GM12873 (cell line): ENCODE measurements around the gene AK9.

Experiments used
- TF ChIP-seq, protein P1 (sequence below): IDR thresholded peaks from 2 replicates; pipeline ENCODE4 v1.5.1; 2012; ENCODE audit warnings: low read depth, mild to moderate bottlenecking, moderate library complexity, low read length, control low read depth; ENCODE audit not compliant: insufficient read depth; ENCODE audit errors: missing control alignments

Gene AK9

DNA sequence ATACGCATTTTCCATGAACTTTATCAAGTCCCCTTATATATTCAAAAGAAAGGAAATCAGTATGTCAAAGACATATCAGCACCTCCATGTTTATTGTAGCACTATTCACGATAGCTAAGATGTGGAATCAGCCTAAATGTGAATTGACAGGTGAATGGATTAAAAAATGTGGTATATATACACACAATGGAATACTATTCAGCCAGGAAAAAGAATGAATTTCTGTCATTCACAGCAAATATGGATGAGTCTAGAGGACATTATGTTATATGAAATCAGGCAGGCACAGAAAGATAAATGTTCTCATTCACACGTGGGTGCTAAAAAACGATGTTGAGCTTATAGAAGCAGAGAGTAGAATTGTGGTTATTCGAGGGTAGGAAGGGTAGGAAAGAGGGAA, 5.4 kb upstream of the AK9 start:
- TF ChIP-seq, protein P1, sequence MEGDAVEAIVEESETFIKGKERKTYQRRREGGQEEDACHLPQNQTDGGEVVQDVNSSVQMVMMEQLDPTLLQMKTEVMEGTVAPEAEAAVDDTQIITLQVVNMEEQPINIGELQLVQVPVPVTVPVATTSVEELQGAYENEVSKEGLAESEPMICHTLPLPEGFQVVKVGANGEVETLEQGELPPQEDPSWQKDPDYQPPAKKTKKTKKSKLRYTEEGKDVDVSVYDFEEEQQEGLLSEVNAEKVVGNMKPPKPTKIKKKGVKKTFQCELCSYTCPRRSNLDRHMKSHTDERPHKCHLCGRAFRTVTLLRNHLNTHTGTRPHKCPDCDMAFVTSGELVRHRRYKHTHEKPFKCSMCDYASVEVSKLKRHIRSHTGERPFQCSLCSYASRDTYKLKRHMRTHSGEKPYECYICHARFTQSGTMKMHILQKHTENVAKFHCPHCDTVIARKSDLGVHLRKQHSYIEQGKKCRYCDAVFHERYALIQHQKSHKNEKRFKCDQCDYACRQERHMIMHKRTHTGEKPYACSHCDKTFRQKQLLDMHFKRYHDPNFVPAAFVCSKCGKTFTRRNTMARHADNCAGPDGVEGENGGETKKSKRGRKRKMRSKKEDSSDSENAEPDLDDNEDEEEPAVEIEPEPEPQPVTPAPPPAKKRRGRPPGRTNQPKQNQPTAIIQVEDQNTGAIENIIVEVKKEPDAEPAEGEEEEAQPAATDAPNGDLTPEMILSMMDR: no peak

DNA sequence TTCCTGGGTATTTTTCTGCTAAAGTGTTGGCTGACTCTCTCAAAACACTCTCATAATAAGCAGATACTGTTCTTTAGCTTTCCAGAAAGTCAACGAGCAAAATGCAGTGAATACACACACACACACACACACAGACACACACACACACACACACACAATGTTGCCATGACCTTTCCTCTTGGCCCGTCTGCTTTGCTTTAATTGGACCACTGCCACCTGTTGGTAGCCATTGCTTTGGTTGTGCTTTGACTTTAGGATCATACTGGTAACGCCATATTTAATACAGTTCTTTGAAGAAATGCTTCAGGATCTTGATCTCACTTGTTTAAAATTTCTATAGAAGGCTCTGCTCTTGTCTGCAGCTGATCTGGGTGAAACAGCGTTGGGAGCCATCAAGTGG, 4.5 kb upstream of the AK9 start:
- TF ChIP-seq, protein P1: peak; percentile 40

DNA sequence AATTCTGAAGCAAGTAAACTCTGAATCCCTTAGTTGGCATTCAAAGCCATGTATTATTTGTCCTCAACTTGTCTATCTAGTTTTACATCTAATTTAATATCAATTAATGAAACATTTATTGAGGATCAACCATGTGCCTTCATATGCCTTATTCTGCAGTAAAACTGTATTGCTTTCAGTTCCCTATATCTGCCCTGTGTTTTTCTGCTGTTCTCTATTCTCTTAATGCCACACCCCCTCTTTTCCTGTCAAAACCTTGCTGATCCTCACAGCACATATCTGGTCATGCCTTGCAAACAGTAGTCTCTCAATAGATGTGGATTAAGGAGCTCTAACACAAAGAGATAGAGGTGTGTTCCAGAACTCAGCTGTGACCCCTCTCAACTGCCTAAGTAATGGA, 2.1 kb upstream of the AK9 start:
- TF ChIP-seq, protein P1: no peak

DNA sequence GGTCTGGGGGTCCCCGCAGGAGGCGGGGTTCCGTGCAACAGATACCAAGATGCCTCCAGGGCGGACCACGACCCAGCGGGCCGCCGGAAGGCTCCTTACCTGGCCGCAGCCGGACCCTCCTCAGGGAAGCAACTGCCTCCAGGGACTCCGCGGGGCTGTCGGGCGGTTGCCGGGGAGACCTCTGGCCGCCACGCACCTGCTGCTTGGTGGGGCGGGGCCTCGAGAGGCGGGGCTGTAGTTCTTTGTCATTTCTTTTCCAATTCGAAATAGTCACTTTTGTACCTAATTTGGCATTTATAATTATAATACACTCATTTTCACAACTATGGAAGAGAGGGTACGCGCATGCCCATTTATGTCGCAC, 647 bp downstream of the AK9 start:
- TF ChIP-seq, protein P1: no peak

DNA sequence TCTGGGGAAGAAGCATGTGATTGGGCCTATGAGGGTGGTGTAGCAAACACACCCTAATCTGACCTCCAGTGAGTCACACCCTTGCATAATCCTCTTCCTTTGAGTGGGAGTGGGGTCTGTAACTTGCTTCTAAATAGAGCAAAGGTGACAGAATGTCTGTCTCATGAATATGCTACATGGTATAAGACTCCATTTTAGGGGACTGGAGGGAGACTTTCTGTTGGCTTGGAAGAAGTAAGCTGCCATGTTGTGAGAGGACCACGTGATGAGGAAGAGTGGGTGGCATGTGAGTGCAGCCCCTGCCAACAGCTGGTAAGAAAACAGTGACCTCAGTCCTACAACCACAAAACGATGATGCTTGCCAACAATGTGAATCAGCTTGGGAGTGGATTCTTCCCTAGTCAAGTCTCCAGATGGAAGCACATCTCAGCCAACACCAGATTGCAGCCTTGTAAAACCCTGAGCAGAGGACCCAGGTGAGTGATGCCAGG, 3.7 kb downstream of the AK9 start:
- TF ChIP-seq, protein P1: no peak

DNA sequence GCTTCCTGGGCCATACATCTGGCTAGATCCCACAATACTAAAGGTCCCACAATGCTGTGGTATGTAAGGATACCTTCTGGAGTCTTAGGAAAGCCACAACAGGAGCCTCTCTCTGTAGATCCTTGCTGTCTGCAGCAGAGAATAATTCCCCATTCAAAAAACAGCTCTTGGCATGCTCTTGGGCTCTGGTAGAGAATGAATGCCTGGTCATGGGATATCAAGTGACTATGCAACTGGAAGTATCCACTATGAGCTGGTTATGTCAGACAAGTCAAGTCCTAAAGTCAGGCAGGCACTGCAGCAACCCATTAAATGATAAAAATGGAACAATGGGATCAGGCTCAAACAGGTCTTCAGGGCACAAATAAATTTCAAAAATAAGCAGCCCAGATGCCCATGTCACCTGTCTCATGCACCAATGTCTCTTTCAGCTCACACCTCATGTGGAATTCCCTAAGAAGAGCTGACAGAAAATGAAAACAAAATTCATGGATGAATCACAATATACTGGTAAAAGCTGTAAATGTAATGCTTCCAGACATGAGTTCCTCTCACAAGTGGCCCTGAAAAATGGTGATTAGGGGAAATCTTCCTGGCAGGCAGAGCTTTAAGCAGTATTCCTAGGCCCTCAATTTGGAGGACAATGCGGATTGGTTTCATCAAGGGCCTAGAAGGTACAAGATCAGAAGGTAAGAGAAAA, 4.3 kb downstream of the AK9 start:
- TF ChIP-seq, protein P1: no peak

DNA sequence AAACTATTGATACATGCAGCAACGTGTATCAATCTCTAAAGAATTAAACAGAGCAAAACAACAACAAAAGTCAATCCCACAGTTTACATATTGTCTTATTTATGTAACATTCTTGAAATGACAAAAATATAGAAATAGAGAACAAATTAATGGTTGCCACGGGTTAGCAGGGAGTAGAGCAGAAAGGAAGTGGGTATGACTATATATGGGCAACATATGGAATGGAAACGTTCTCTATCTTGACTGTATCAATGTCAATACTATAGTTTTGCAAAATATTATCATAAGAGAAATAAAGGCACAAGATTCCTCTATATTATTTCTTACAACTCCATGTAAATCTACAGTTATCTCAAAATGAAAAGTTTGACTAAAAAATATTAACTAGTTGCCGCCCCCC, 12.8 kb downstream of the AK9 start:
- TF ChIP-seq, protein P1: no peak

DNA sequence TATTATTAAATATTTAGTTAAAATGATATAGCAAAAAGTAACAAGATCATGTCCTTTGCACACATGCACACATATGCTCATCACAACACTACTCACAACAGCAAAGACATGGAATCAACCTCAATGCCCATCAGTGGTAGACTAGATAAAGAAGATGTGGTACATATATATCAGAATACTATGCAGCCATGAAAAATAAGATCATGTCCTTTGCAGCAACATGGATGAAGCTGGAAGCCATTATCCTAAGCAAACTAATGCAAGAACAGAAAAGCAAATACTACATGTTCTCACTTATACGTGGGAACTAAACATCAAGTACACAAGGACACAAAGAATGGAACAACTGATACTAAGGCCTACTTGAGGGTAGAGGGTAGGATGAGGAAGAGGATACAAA, 14.3 kb downstream of the AK9 start:
- TF ChIP-seq, protein P1: no peak
